ENCODE data around the gene SCGB3A1.

Gene SCGB3A1

DNA sequence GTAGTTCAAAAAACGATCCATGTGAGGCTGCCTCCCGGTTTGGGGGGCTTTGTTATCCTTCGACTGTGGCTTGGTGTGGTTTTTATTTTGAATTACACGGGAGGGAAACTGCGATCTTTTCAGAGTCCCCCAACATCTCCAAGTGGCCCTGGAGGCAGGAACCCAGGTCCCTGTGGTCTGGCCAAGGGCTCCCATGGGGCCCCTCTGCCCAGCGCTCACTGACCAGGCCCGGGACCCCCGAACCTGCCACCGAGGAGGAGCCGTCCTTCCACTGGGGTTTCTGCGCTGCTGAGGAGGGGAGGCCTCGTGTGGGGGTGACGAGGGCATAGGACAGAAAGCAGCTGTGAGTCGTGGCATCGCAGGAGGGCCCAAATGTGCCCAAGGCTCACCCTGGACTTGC is 18.1 kb upstream of the SCGB3A1 start:
- no peaks in the 10 kb centered on the region for H3K36me3 ChIP-seq (ENCODE audit: control insufficient read depth in 1 of 2, insufficient read depth in 2 of 2, low read length in 2 of 2)
- H2AK5ac ChIP-seq (ENCODE audit: low read length): no peak overlapping the region
- no peaks in the 10 kb centered on the region for H3K79me1 ChIP-seq (ENCODE audit: low read length)
- H3K23ac ChIP-seq (ENCODE audit: low read length): no peak overlapping the region
- no peaks in the 10 kb centered on the region for H3K27me3 ChIP-seq (ENCODE audit: insufficient read depth, low read length)
- H3K4ac ChIP-seq (ENCODE audit: low read depth, low read length): no peak overlapping the region
- no peak overlapping the region for H3K14ac ChIP-seq (ENCODE audit: low read length)
- H2BK12ac ChIP-seq (ENCODE audit: low read length): no peak overlapping the region
- H2AFZ ChIP-seq (ENCODE audit: insufficient read depth, low read length, poor library complexity): no peak overlapping the region
- H3K9me3 ChIP-seq (ENCODE audit: insufficient read depth, low read depth, low read length): no peaks in the 10 kb centered on the region
- no peak overlapping the region for H3K18ac ChIP-seq (ENCODE audit: low read length)
- no peak overlapping the region for H3K4me3 ChIP-seq (ENCODE audit: low read depth, low read length)
- no peak for DNase-seq
- H3K79me2 ChIP-seq (ENCODE audit: control insufficient read depth, insufficient read depth, low read length, poor library complexity): no peaks in the 10 kb centered on the region
- no peak overlapping the region for H3K27ac ChIP-seq (ENCODE audit: low read depth, low read length)
- no peak overlapping the region for H2BK5ac ChIP-seq (ENCODE audit: low read depth, low read length, poor library complexity)
- H2BK120ac ChIP-seq (ENCODE audit: insufficient read depth, low read length, poor library complexity): no peak overlapping the region
- no peak overlapping the region for H4K91ac ChIP-seq (ENCODE audit: low read depth, low read length)
- H3K4me1 ChIP-seq (ENCODE audit: control insufficient read depth in 1 of 2, insufficient read depth in 2 of 2, low read length in 2 of 2): no peaks in the 10 kb centered on the region
- no peak overlapping the region for H4K12ac ChIP-seq (ENCODE audit: low read depth, low read length)
- no peak overlapping the region for H3K4me2 ChIP-seq (ENCODE audit: low read length)
- no peak overlapping the region for H4K8ac ChIP-seq (ENCODE audit: low read depth, low read length)
- WGBS (ENCODE audit: extremely low coverage, insufficient coverage, insufficient read length): no CpG with 5 or more reads among the region's 15 CpGs
- no peak overlapping the region for H3K9ac ChIP-seq (ENCODE audit: low read length)

DNA sequence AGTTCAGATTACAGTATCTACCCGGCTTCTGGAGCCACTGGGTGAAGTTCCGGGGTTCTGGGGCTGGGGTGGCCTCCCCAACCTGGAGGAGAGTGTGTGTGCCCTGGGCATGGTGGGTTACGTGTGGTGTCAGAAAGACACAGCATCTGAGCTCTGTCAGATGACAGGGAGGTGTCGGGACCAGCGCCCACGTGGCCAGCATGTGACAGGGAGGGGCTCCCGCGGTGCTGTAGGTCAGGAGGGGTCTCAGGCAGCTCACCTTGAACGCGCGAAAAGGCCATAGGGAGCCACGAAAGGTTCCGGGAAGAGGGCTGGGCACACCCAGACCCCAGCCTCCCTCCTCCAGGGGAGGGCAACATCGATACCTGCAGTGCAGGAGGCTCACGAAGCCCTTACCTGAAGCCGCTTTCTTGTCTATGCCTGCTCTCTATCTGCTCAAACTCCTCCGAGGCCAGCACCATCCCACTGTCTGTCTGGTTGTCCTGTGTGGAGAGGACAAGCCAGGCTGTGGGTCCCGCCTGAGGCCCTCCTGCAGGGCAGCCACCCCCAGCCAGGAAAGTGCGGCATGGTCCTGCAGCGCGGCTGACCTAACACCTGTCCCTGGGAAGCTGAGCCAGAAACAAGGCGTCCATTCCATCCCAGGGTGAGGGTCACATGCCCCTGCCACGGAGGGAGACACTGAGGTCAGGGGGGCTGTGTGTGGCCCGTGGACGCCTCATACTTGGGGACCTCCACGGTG is 17.4 kb upstream of the SCGB3A1 start:
- Histone ChIP-seq H2AK5ac (ENCODE audit: low read length) (no peak overlapping the region), H2AFZ (ENCODE audit: insufficient read depth, low read length, poor library complexity) (no peak overlapping the region), H3K9ac (ENCODE audit: low read length) (no peak overlapping the region), H3K79me1 (ENCODE audit: low read length) (no peaks in the 10 kb centered on the region), H3K27ac (ENCODE audit: low read depth, low read length) (no peak overlapping the region), H3K4me2 (ENCODE audit: low read length) (no peak overlapping the region), H3K18ac (ENCODE audit: low read length) (no peak overlapping the region), H2BK120ac (ENCODE audit: insufficient read depth, low read length, poor library complexity) (no peak overlapping the region), H3K4me3 (ENCODE audit: low read depth, low read length) (peak overlapping the region; percentile 1), H3K14ac (ENCODE audit: low read length) (no peak overlapping the region), H3K23ac (ENCODE audit: low read length) (no peak overlapping the region), H3K4me1 (ENCODE audit: control insufficient read depth in 1 of 2, insufficient read depth in 2 of 2, low read length in 2 of 2) (no peaks in the 10 kb centered on the region), H3K36me3 (ENCODE audit: control insufficient read depth in 1 of 2, insufficient read depth in 2 of 2, low read length in 2 of 2) (no peaks in the 10 kb centered on the region), H4K12ac (ENCODE audit: low read depth, low read length) (no peak overlapping the region), H3K79me2 (ENCODE audit: control insufficient read depth, insufficient read depth, low read length, poor library complexity) (no peaks in the 10 kb centered on the region), H2BK12ac (ENCODE audit: low read length) (peak overlapping the region; percentile 20), H4K91ac (ENCODE audit: low read depth, low read length) (no peak overlapping the region), H3K9me3 (ENCODE audit: insufficient read depth, low read depth, low read length) (no peaks in the 10 kb centered on the region), H3K27me3 (ENCODE audit: insufficient read depth, low read length) (no peaks in the 10 kb centered on the region), H3K4ac (ENCODE audit: low read depth, low read length) (no peak overlapping the region), H4K8ac (ENCODE audit: low read depth, low read length) (no peak overlapping the region), H2BK5ac (ENCODE audit: low read depth, low read length, poor library complexity) (no peak overlapping the region)
- DNase-seq: no peak
- no CpG with 5 or more reads among the region's 26 CpGs for WGBS (ENCODE audit: extremely low coverage, insufficient coverage, insufficient read length)

DNA sequence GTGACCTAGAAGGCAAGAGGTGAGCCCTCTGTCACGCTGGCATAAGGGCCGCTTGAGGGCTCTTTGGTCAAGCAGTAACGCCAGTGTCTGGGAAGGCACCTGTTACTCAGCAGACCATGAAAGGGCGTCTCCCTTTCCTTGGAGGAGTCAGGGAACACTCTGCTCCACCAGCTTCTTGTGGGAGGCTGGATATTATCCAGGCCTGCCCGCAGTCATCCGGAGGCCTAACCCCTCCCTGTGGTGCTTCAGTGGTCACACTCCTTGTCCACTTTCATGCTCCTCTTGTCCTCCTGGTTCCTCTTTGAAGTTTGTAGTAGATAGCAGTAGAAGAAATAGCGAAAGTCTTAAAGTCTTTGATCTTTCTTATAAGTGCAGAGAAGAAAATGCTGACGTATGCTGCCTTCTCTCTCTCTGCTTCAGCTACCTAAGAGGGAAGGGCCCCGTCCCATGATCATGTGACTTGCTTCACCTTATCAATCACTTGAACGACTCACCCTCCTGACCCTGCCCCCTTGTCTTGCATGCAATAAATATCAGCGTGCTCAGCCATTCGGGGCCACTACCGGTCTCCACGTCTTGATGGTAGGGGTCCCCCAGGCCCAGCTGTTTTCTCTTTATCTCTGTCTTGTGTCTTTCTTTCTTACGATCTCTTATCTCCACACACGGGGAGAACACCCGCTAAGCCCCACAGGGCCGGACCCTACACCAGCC is 16.7 kb upstream of the SCGB3A1 start:
- Histone ChIP-seq H3K79me1 (ENCODE audit: low read length) (no peaks in the 10 kb centered on the region), H2BK5ac (ENCODE audit: low read depth, low read length, poor library complexity) (no peak overlapping the region), H3K27ac (ENCODE audit: low read depth, low read length) (no peak overlapping the region), H3K14ac (ENCODE audit: low read length) (no peak overlapping the region), H3K4me3 (ENCODE audit: low read depth, low read length) (no peak overlapping the region), H3K23ac (ENCODE audit: low read length) (no peak overlapping the region), H4K8ac (ENCODE audit: low read depth, low read length) (no peak overlapping the region), H2AFZ (ENCODE audit: insufficient read depth, low read length, poor library complexity) (no peak overlapping the region), H3K79me2 (ENCODE audit: control insufficient read depth, insufficient read depth, low read length, poor library complexity) (no peaks in the 10 kb centered on the region), H4K91ac (ENCODE audit: low read depth, low read length) (no peak overlapping the region), H4K12ac (ENCODE audit: low read depth, low read length) (no peak overlapping the region), H2AK5ac (ENCODE audit: low read length) (no peak overlapping the region), H3K4ac (ENCODE audit: low read depth, low read length) (no peak overlapping the region), H3K4me2 (ENCODE audit: low read length) (no peak overlapping the region), H3K18ac (ENCODE audit: low read length) (no peak overlapping the region), H3K27me3 (ENCODE audit: insufficient read depth, low read length) (no peaks in the 10 kb centered on the region), H3K9ac (ENCODE audit: low read length) (no peak overlapping the region), H2BK12ac (ENCODE audit: low read length) (no peak overlapping the region), H2BK120ac (ENCODE audit: insufficient read depth, low read length, poor library complexity) (no peak overlapping the region), H3K9me3 (ENCODE audit: insufficient read depth, low read depth, low read length) (no peaks in the 10 kb centered on the region), H3K4me1 (ENCODE audit: control insufficient read depth in 1 of 2, insufficient read depth in 2 of 2, low read length in 2 of 2) (no peaks in the 10 kb centered on the region), H3K36me3 (ENCODE audit: control insufficient read depth in 1 of 2, insufficient read depth in 2 of 2, low read length in 2 of 2) (no peaks in the 10 kb centered on the region)
- no peak for DNase-seq
- WGBS (ENCODE audit: extremely low coverage, insufficient coverage, insufficient read length): no CpG with 5 or more reads among the region's 18 CpGs

DNA sequence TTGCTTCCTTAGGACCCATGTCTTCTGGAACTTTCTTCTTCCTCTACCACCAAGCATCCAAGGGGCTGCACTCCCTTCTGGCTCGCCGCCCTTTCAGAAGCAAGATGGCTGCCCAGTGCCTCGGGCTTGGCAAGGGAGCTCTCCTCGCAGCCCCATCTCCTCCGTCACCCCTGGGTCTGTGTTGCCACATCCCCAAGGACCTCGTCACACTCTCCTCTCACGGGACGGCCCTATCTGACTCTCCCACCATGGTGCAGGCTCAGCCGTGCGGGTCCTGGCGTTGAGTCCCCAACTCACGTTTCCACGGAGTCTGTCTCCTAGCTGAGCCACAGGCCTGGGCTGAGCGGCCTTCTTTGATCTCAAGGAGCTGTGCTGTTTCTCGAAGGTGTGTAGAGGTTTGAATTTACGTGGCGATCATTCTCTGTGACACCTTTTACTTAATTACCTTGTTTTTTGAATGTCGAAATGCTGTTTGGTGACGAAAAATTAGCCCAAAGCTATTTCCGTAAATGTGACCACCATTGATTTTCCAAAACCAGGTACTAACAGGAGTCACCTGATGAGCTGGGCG is 15.0 kb upstream of the SCGB3A1 start:
- H3K14ac ChIP-seq (ENCODE audit: low read length): no peak overlapping the region
- no peak overlapping the region for H2BK5ac ChIP-seq (ENCODE audit: low read depth, low read length, poor library complexity)
- no peak overlapping the region for H2BK12ac ChIP-seq (ENCODE audit: low read length)
- H3K4me2 ChIP-seq (ENCODE audit: low read length): no peak overlapping the region
- H3K27me3 ChIP-seq (ENCODE audit: insufficient read depth, low read length): no peaks in the 10 kb centered on the region
- H3K4me3 ChIP-seq (ENCODE audit: low read depth, low read length): no peak overlapping the region
- H3K23ac ChIP-seq (ENCODE audit: low read length): no peak overlapping the region
- no peaks in the 10 kb centered on the region for H3K4me1 ChIP-seq (ENCODE audit: control insufficient read depth in 1 of 2, insufficient read depth in 2 of 2, low read length in 2 of 2)
- no peak overlapping the region for H4K91ac ChIP-seq (ENCODE audit: low read depth, low read length)
- no peak overlapping the region for H3K27ac ChIP-seq (ENCODE audit: low read depth, low read length)
- H4K12ac ChIP-seq (ENCODE audit: low read depth, low read length): no peak overlapping the region
- H3K79me1 ChIP-seq (ENCODE audit: low read length): no peaks in the 10 kb centered on the region
- peak; percentile 65 to 86 for DNase-seq
- H3K36me3 ChIP-seq (ENCODE audit: control insufficient read depth in 1 of 2, insufficient read depth in 2 of 2, low read length in 2 of 2): no peaks in the 10 kb centered on the region
- no peak overlapping the region for H4K8ac ChIP-seq (ENCODE audit: low read depth, low read length)
- no peak overlapping the region for H2AFZ ChIP-seq (ENCODE audit: insufficient read depth, low read length, poor library complexity)
- no peaks in the 10 kb centered on the region for H3K9me3 ChIP-seq (ENCODE audit: insufficient read depth, low read depth, low read length)
- no peaks in the 10 kb centered on the region for H3K79me2 ChIP-seq (ENCODE audit: control insufficient read depth, insufficient read depth, low read length, poor library complexity)
- H3K18ac ChIP-seq (ENCODE audit: low read length): no peak overlapping the region
- no peak overlapping the region for H2AK5ac ChIP-seq (ENCODE audit: low read length)
- H3K9ac ChIP-seq (ENCODE audit: low read length): no peak overlapping the region
- WGBS (ENCODE audit: extremely low coverage, insufficient coverage, insufficient read length): no CpG with 5 or more reads among the region's 21 CpGs
- H3K4ac ChIP-seq (ENCODE audit: low read depth, low read length): no peak overlapping the region
- H2BK120ac ChIP-seq (ENCODE audit: insufficient read depth, low read length, poor library complexity): no peak overlapping the region
